GM12873 (cell line): ENCODE measurements around the gene ZDHHC20.

Source experiments
- CTCF ChIP-seq: IDR thresholded peaks from 2 replicates; pipeline ENCODE4 v1.5.1; 2012; ENCODE audit warnings: low read depth, mild to moderate bottlenecking, moderate library complexity, low read length, control low read depth; ENCODE audit not compliant: insufficient read depth; ENCODE audit errors: missing control alignments

Gene ZDHHC20

GRCh38 chr13:21371011-21371410 is 88.1 kb downstream of the ZDHHC20 start:
- TF ChIP-seq CTCF: no peak

- no peak for TF ChIP-seq CTCF
Measured at GRCh38 chr13:21365574-21365973, 93.5 kb downstream of the ZDHHC20 start.

DNA sequence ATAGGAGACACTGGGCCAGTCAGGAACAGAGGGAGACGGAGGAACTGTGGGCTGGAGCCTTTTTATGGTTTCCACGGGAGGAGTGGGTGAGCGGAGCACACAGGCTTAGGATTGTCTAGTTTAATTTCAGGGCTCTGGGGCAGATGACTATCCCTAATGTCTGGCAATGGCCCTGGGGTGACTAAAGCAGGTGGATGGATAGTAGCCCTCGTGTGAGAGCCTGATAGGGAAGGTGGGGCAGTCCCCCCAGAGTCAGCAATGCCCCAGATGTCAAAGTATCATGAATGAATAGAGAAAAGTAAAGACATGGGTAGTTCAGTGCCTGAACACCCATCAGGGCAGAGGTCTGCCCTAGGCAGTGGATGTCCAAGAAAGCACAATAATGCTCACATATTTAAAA is 94.2 kb downstream of the ZDHHC20 start:
- TF ChIP-seq CTCF: no peak

DNA sequence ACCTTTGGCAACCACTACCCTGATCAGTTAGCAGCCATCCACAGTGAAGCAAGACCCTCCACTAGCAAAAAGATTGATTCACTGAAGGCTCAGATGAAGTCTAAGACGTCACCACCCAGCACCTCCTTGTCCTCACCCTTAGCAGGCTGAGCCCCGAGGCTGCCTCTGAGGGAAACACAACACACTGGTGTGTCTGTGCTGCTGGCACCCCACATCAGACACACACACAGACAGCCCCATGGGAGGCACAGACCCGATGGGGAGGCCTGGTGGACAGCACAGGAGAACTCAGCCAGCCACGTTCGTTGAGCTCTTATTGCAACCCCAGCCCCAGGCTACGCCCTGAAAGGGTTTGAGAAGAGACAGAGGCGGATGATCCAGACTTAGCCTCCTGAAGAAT is 94.7 kb downstream of the ZDHHC20 start:
- no peak for TF ChIP-seq CTCF

DNA sequence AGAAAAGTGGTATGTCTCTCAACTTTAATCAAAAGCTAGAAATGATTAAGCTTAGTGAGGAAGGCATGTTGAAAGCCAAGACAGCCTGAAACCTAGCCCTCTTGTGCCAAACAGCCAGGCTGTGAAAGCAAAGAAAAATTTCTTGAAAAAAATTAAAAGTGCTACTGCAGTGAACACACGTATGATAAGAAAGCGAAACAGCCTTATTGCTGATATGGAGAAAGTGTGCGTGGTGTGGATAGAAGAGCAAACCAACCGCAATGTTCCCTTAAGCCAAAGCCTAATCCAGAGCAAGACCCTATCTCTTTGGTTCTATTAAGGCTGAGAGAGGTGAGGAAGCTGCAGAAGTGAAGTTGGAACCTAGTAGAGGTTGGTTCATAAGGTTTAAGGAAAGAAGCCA is 96.4 kb downstream of the ZDHHC20 start:
- TF ChIP-seq CTCF: no peak

DNA sequence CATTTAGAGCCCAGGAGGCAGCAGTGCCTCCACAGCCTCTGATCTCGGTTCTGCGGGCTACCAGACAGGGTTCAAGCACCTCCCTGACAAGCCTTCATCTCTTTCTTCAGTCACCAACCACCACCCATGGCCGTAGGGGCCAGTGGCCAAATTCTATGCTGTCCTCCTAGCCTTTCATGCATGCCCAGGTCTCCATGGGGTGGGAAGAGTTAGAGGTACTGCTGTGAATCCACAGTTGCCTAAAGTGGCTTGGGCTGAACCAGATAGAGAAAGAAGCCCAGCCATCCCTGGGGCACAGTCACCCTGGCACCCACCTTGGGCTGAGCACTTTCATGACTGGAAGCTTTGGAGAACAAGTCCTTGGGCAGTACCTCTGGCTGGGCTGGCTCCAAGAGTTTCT is 97.4 kb downstream of the ZDHHC20 start:
- no peak for TF ChIP-seq CTCF

DNA sequence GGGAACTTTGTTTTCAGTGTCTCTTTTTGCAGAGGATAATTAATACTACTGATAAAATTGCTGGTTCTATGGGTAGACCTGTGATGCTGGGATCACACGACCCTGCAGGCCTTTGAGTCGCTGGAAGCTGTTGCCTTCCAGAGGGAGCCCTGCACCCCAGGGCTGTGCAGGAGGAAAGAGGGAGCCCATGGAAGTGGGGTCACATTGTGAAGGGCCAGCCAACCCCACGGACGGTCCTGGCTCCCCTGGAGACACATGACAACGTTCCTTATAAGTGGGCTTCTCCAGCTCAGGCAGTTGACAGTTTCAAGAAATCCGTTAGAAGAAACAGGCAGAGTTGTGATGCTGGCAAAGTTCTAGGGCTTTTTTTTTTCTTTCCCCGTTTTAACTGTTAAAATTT is 98.0 kb downstream of the ZDHHC20 start:
- no peak for TF ChIP-seq CTCF

DNA sequence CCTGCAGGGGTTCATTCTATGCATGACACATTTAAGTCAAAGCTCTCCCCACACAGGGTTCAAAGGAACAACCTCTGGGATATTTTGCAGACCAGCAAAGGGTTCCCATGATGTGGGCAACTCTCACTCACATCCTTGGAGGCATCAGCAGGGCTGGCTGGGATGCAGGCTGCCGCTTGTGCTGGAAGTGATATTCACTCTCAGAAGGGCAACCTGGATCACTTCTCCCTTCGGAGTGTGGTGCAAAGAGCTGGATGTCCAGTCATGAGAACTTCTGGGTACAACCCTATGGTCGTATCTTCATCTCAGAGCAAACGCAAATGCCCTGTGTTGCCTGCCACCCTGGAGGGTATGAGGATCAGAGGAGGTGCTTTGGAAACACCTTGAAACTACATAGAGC is 98.6 kb downstream of the ZDHHC20 start:
- TF ChIP-seq CTCF: no peak
